C4-2B (cell line): Measurements from ENCODE around the gene SHISAL1.

Experiments used
- ZFX ChIP-seq: fragments of 450-650 bp; IDR thresholded peaks from 2 replicates; pipeline ENCODE4 v1.6.1; 2017
- TF ChIP-seq, protein P1 (sequence below): fragments of 450-650 bp; conservative IDR thresholded peaks from 2 replicates; pipeline ENCODE4 v1.5.1; 2017; ENCODE audit warnings: mild to moderate bottlenecking

DNA sequence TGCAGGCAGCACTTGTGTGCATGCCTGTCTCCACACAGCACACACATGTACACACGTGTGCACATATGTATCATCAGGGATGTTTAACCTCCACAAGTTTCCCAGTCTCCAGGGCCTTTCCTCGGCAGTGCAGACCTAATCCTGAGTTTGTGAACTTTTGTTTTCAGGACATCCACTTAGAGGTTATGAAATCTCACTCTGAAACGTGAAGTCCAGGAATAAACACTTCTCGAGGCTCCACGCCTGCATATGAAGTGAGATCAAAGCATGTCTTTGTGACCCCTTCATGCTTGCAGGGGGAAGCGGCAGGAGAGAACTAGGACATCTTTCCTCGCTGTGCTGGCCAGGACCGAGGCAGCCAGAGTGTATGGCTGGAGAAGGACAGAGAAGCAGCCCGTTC, 3.1 kb downstream of the SHISAL1 start:
- TF ChIP-seq, protein P1, sequence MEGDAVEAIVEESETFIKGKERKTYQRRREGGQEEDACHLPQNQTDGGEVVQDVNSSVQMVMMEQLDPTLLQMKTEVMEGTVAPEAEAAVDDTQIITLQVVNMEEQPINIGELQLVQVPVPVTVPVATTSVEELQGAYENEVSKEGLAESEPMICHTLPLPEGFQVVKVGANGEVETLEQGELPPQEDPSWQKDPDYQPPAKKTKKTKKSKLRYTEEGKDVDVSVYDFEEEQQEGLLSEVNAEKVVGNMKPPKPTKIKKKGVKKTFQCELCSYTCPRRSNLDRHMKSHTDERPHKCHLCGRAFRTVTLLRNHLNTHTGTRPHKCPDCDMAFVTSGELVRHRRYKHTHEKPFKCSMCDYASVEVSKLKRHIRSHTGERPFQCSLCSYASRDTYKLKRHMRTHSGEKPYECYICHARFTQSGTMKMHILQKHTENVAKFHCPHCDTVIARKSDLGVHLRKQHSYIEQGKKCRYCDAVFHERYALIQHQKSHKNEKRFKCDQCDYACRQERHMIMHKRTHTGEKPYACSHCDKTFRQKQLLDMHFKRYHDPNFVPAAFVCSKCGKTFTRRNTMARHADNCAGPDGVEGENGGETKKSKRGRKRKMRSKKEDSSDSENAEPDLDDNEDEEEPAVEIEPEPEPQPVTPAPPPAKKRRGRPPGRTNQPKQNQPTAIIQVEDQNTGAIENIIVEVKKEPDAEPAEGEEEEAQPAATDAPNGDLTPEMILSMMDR, result no peak
- TF ChIP-seq ZFX, result no peak
